Endothelial cell of umbilical vein (primary cell): ENCODE measurements around the gene EFNA5. TPM values are rescaled to one million over a fixed set of nuclear protein-coding genes. Genes with fewer than 3 reads are reported as not detected.

Experiments used
- BruUV-seq: library from RNA; stranded (reverse); fragments of 400-500 nt; replicated peaks from 2 replicates; lab custom pipeline; 2021; lab: Mats Ljungman, UMichigan
- CTCF ChIA-PET: fragments of 300-600, 350-600 bp; sonication (Branson Sonifier 250); formaldehyde crosslinking; loops from one replicate; lab custom pipeline; 2021; ENCODE audit warnings: antibody characterized with exemption, inconsistent platforms; lab: Charles Lee
- POLR2A ChIA-PET: fragments of 300-600, 350-600 bp; sonication (Branson Sonifier 250); formaldehyde crosslinking; loops from one replicate; lab custom pipeline; 2021; ENCODE audit warnings: antibody characterized with exemption, inconsistent platforms; lab: Charles Lee
- DNase-seq: peaks from one replicate; pipeline ENCODE4 v3.0.0-alpha.2; 2011; ENCODE audit warnings: low read depth, low spot score
- FAIRE-seq: peaks from 2 replicates; lab custom pipeline; 2011; peaks lifted over from hg19 to GRCh38; lab: Jason Lieb, UNC
- H2AFZ ChIP-seq: 2 replicates; pipeline ENCODE4 v1.6.0; 2012; ENCODE audit warnings: low read depth, low read length, control low read depth, inconsistent platforms
- H3K27ac ChIP-seq: 2 replicates; pipeline ENCODE4 v1.5.1; 2011; ENCODE audit warnings: low read depth, mild to moderate bottlenecking, control low read depth, low read length, moderate library complexity; ENCODE audit not compliant: insufficient read depth
- H3K27me3 ChIP-seq, 2 experiments: 2 replicates each; pipeline versions ENCODE4 v1.6.0 to v1.6.1; 2011; ENCODE audit warnings: low read length in 2 of 2, mixed read lengths in 1 of 2; ENCODE audit not compliant: control insufficient read depth in 2 of 2, insufficient read depth in 2 of 2
- H3K36me3 ChIP-seq, 2 experiments: 2 replicates in 1 of 2; 3 replicates in 1 of 2; pipeline ENCODE4 v1.5.1; 2011; ENCODE audit warnings: low read length in 2 of 2, mild to moderate bottlenecking in 1 of 2, moderate library complexity in 1 of 2; ENCODE audit not compliant: control insufficient read depth in 2 of 2, insufficient read depth in 2 of 2; ENCODE audit errors: extremely low read depth in 1 of 2
- H3K4me1 ChIP-seq: 3 replicates; pipeline ENCODE4 v1.5.1; 2011; ENCODE audit warnings: mild to moderate bottlenecking, low read length; ENCODE audit not compliant: control insufficient read depth, insufficient read depth; ENCODE audit errors: extremely low read depth
- H3K4me2 ChIP-seq: 2 replicates; pipeline ENCODE4 v1.6.1; 2011; ENCODE audit warnings: low read length, control low read depth, mixed read lengths; ENCODE audit not compliant: insufficient read depth
- H3K4me3 ChIP-seq, 3 experiments: fragments of 200-600 bp in 1 of 3; sonication (generic), shearing (Covaris generic) in 1 of 3; replicated peaks in 1 of 3; 2 replicates each; pipeline ENCODE4 v1.5.1; 2011 to 2016; ENCODE audit warnings: control low read depth in 3 of 3, low read length in 3 of 3, mild to moderate bottlenecking in 2 of 3, inconsistent platforms in 1 of 3, low read depth in 1 of 3, moderate library complexity in 1 of 3; ENCODE audit not compliant: insufficient read depth in 1 of 3
- H3K79me2 ChIP-seq: 2 replicates; pipeline ENCODE4 v1.6.0; 2012; ENCODE audit warnings: low read length, inconsistent platforms; ENCODE audit not compliant: control insufficient read depth, insufficient read depth
- H3K9ac ChIP-seq: replicated peaks from 2 replicates; pipeline ENCODE3; 2011; ENCODE audit warnings: low read length, control low read depth; ENCODE audit not compliant: insufficient read depth; ENCODE audit errors: extremely low read depth
- H3K9me1 ChIP-seq: replicated peaks from 3 replicates; pipeline ENCODE4 v1.6.0; 2011; ENCODE audit warnings: mild to moderate bottlenecking, low read length; ENCODE audit not compliant: control insufficient read depth, insufficient read depth; ENCODE audit errors: extremely low read depth
- H3K9me3 ChIP-seq: replicated peaks from 2 replicates; pipeline ENCODE4 v1.5.1; 2012; ENCODE audit warnings: low read length, inconsistent platforms; ENCODE audit not compliant: control insufficient read depth, insufficient read depth
- H4K20me1 ChIP-seq: replicated peaks from 2 replicates; pipeline ENCODE3; 2011; ENCODE audit warnings: mild to moderate bottlenecking, low read length; ENCODE audit not compliant: control insufficient read depth, insufficient read depth; ENCODE audit errors: extremely low read depth
- CTCF ChIP-seq, 2 donors: IDR thresholded peaks; 1 replicate in 1 of 2; 2 replicates in 1 of 2; pipeline ENCODE4 v1.5.1; 2011; ENCODE audit warnings: low read length in 2 of 2, mild to moderate bottlenecking in 2 of 2, moderate library complexity in 2 of 2, control low read depth in 1 of 2, inconsistent platforms in 1 of 2, low read depth in 1 of 2; ENCODE audit not compliant: insufficient read depth in 1 of 2; ENCODE audit errors: extremely low read depth in 1 of 2
- EZH2 ChIP-seq: IDR thresholded peaks from 2 replicates; pipeline ENCODE4 v1.6.1; 2012; ENCODE audit warnings: borderline replicate concordance, low read depth, mild to moderate bottlenecking, moderate library complexity, low read length, inconsistent platforms; ENCODE audit not compliant: severe bottlenecking
- FOS ChIP-seq: IDR thresholded peaks from 2 replicates; pipeline ENCODE4 v1.6.1; 2011; ENCODE audit warnings: mild to moderate bottlenecking, low read length, moderate library complexity, borderline replicate concordance; ENCODE audit not compliant: insufficient read depth
- GATA2 ChIP-seq: IDR thresholded peaks from 2 replicates; pipeline ENCODE4 v1.7.0; 2011; ENCODE audit warnings: low read depth, mild to moderate bottlenecking, moderate library complexity, mixed read lengths, low read length; ENCODE audit not compliant: insufficient read length, insufficient read depth
- JUN ChIP-seq: IDR thresholded peaks from 2 replicates; pipeline ENCODE4 v1.6.1; 2011; ENCODE audit warnings: borderline replicate concordance, low read depth; ENCODE audit not compliant: insufficient read length, insufficient read depth
- MAX ChIP-seq: IDR thresholded peaks from 2 replicates; pipeline ENCODE4 v1.6.1; 2011; ENCODE audit not compliant: insufficient read depth, insufficient read length
- MYC ChIP-seq: IDR thresholded peaks from one replicate; pipeline ENCODE4 v1.6.1; 2011; ENCODE audit warnings: mild to moderate bottlenecking, low read depth, low read length
- POLR2A ChIP-seq: IDR thresholded peaks from 2 replicates; pipeline ENCODE4 v1.6.1; 2012; ENCODE audit warnings: low read depth, mild to moderate bottlenecking, control low read depth, low read length
- POLR2AphosphoS5 ChIP-seq: IDR thresholded peaks from 2 replicates; pipeline ENCODE4 v1.6.1; 2012; ENCODE audit warnings: low read depth, mild to moderate bottlenecking, control low read depth, low read length, moderate library complexity; ENCODE audit not compliant: insufficient read depth
- dilution Hi-C: fragments of 300-500 bp; cut with MboI; formaldehyde crosslinking; loops from one replicate; pipeline ENCODE4 v1.15.0; 2019; ENCODE audit warnings: low sequenced_read_pairs; ENCODE audit not compliant: extremely low pct_ligation_motif_present
- intact Hi-C: fragments of 100-400 bp; cut with micrococcal nuclease; formaldehyde crosslinking; loops from one replicate; pipeline ENCODE4 v1.10.0; 2022
- polyA plus RNA-seq, 4 experiments: library from polyadenylated mRNA; depleted of rRNA in 3 of 4; stranded (reverse) in 3 of 4; unstranded in 1 of 4; fragments of >200 nt; gene quantifications; 2 replicates each; pipeline versions ENCODE4 v1.2.1 to v1.2.3, GENCODE V29; 2011 to 2012; ENCODE audit warnings: missing spikeins in 1 of 4
- total RNA-seq: library from RNA; stranded (reverse); gene quantifications from 2 replicates; pipeline ENCODE4 v1.2.3, GENCODE V29; 2021

The EFNA5 gene
- total and polyA plus RNA-seq, 2 donors (not counting 3 experiments of a cell fraction or from before 2014, with no cell fraction given), result 13.6 to 22.1 TPM

GRCh38 chr5:107485184-107485583 lies 185.6 kb downstream of the EFNA5 start:
- POLR2A ChIA-PET, result no interaction called here
- FAIRE-seq, result no peak

More at GRCh38 chr5:107485184-107485583, 185.6 kb downstream of the EFNA5 start:
- CTCF ChIA-PET, result interaction anchor here (1.7 kb wide), 1 partner anchor 87 kb away, joined by 6 read pairs; no protein-coding TSS in a partner anchor
- no TSS peak for BruUV-seq
- Histone ChIP-seq H3K9me3 (no peaks in the 10 kb centered on the region), H2AFZ (no peak overlapping the region), H3K4me2 (no peak overlapping the region), H3K9me1 (no peaks in the 10 kb centered on the region), H4K20me1 (no peaks in the 10 kb centered on the region), H3K4me3 (no peak overlapping the region), H3K79me2 (no peaks in the 10 kb centered on the region), H3K27ac (no peak overlapping the region), H3K27me3 (no peaks in the 10 kb centered on the region), H3K4me1 (peaks cover 12% of the 10 kb centered on the region), H3K36me3 (no peaks in the 10 kb centered on the region), H3K9ac (no peak overlapping the region)
- no peak for TF ChIP-seq FOS
- no peak for TF ChIP-seq POLR2A
- TF ChIP-seq GATA2, result no peak
- TF ChIP-seq POLR2AphosphoS5, result no peak
- no peak for TF ChIP-seq CTCF (IDR thresholded peaks at IDR 0.05; ENCODE audit: extremely low read depth in 1 of 2, insufficient read depth in 1 of 2, low read depth in 1 of 2, low read length in 2 of 2)
- no peak for TF ChIP-seq MYC
- no peak for TF ChIP-seq MAX
- TF ChIP-seq JUN, result no peak
- no peak for TF ChIP-seq EZH2
- DNase-seq, result no peak
- intact Hi-C loops, result no loop called here
- dilution Hi-C loops, result no loop called here
